GM19438 (cell line): ENCODE data around the gene CAVIN3.

Experiments
- ATAC-seq: cut with Tn5 transposase; IDR thresholded peaks from one replicate; pipeline ENCODE4 v1.9.1; 2021; ENCODE audit warnings: low read depth; ENCODE audit not compliant: unreplicated experiment

Gene CAVIN3

DNA sequence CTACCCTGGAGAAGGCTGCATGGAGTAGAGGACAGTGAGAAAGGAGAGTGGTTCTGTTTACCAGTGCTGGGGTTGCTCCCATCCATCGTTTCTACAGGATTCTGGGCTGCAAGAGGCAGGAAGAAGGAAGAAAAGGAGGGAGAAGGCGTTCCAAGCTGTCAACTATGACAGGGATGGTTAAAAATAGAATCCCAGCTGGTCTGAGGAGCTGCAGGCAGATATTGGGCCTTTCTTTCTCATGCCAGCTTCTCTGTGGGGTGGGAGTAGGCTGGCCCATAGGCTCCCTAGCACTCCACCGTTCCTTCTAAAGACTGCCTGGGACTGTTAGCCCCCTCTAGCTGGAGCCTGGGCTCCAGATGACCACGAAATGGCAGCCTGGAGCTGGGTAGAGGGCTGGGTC is 47.1 kb downstream of the CAVIN3 start:
- no peak for ATAC-seq

DNA sequence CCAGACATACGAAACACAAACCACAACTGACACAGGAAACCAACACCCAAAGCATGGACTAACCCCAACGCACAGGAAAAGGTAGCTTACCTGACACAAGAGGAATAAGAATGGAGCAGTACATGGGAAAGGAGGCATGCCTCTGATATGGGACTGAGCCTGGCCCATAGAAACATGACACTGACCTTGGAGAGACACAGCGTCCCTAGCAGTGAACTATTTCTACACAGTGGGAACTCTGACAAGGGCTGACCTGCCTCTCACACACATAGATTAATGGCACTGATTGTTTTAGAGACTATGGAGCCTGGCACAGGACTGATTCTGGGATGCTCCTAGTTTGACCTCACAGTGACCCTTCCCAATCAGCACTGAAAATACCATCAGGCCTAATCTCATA is 48.7 kb downstream of the CAVIN3 start:
- ATAC-seq = no peak

DNA sequence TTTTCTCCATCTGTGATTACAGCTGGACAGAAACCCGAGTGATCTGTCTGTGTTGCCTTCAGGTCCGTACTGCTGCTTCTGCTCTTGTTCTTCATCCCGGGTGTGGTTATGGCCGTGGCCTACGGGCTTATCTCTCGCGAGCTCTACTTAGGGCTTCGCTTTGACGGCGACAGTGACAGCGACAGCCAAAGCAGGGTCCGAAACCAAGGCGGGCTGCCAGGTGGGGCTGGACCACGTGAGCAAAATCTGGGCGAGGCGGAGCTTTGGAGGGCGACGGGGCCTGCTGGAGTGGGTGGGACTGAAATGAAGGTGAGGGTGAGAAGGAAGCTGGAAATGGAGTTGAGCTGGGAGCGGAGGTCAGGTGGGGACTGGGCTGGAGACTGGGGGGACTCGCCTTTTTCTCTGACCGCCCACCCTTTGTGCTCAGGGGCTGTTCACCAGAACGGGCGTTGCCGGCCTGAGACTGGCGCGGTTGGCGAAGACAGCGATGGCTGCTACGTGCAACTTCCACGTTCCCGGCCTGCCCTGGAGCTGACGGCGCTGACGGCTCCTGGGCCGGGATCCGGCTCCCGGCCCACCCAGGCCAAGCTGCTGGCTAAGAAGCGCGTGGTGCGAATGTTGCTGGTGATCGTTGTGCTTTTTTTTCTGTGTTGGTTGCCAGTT is 49.6 kb downstream of the CAVIN3 start:
- ATAC-seq = no peak

GRCh38 chr11:6269994-6270393 is 50.3 kb downstream of the CAVIN3 start:
- no peak for ATAC-seq
